Body of pancreas (tissue), 4 donors: ENCODE measurements around the gene GRK6. TPM values are rescaled to one million over a fixed set of nuclear protein-coding genes. Genes with fewer than 3 reads are reported as not detected.
"Not testable (repeated sequence)": the region's sequence is repeated elsewhere in the genome, so short reads cannot be mapped to it uniquely, and the experiment has no call there.

Source experiments
- ATAC-seq: fragments of 150-250 bp; one replicate; pipeline ENCODE4 v1.9.1; 2016
- DNase-seq, 4 donors: peaks; one replicate each; pipeline ENCODE4 v3.0.0-alpha.2; 2019
- H3K27ac ChIP-seq, 4 donors: fragments of 200-600 bp; sonication (generic); 1 replicate in 3 of 4; 2 replicates in 1 of 4; pipeline versions ENCODE4 v1.5.1 to v1.6.1; 2016 to 2019; ENCODE audit warnings: mild to moderate bottlenecking in 1 of 4, mixed read lengths in 1 of 4, moderate library complexity in 1 of 4
- H3K27me3 ChIP-seq, 2 donors: fragments of 200-600 bp; sonication (generic); one replicate each; pipeline ENCODE4 v1.6.0; 2016; ENCODE audit warnings: mild to moderate bottlenecking in 1 of 2
- H3K36me3 ChIP-seq, 2 donors: fragments of 200-600 bp; sonication (generic); replicated peaks in 1 of 2; 2 replicates each; pipeline ENCODE4 v1.5.1; 2016; ENCODE audit warnings: low read depth in 2 of 2; ENCODE audit not compliant: insufficient read depth in 1 of 2
- H3K4me1 ChIP-seq: fragments of 200-600 bp; sonication (generic); one replicate; pipeline ENCODE4 v1.6.0; 2016
- H3K4me3 ChIP-seq, 2 donors: fragments of 200-600 bp; sonication (generic); 1 replicate in 1 of 2; 2 replicates in 1 of 2; pipeline ENCODE4 v1.5.1; 2016 to 2019
- H3K9me3 ChIP-seq, 3 donors: fragments of 200-600 bp; sonication (generic); 1 replicate in 2 of 3; 2 replicates in 1 of 3; pipeline ENCODE4 v1.5.1; 2016
- CTCF ChIP-seq, 7 experiments: fragments of 450-650 bp in 4 of 7; fragments of 200-600 bp in 3 of 7; sonication (generic) in 3 of 7; IDR thresholded peaks; one replicate each; pipeline ENCODE4 v1.5.1; 2016 to 2019; ENCODE audit warnings: antibody characterized with exemption in 7 of 7
- POLR2A ChIP-seq, 3 donors: fragments of 450-650 bp; IDR thresholded peaks; one replicate each; pipeline ENCODE4 v1.6.1; 2016; ENCODE audit warnings: antibody characterized with exemption in 3 of 3, mild to moderate bottlenecking in 2 of 3
- WGBS, 2 donors: methylation state at CpG; one replicate each; pipeline ENCODE4 v1.1.5; 2017; 5-methylcytosine and 5-hydroxymethylcytosine counted together
- intact Hi-C: fragments of 100-400 bp; cut with DNase I; formaldehyde crosslinking; loops from one replicate; pipeline ENCODE4 v1.15.1; 2023
- total RNA-seq, 2 donors: library from RNA; depleted of rRNA; stranded (reverse); fragments of >200 nt; gene quantifications; one replicate each; pipeline ENCODE4 v1.1.0, GENCODE V29; 2016

GRK6 gene
- total RNA-seq, 2 donors from 2014 or later = 13.7 to 20.8 TPM

DNA sequence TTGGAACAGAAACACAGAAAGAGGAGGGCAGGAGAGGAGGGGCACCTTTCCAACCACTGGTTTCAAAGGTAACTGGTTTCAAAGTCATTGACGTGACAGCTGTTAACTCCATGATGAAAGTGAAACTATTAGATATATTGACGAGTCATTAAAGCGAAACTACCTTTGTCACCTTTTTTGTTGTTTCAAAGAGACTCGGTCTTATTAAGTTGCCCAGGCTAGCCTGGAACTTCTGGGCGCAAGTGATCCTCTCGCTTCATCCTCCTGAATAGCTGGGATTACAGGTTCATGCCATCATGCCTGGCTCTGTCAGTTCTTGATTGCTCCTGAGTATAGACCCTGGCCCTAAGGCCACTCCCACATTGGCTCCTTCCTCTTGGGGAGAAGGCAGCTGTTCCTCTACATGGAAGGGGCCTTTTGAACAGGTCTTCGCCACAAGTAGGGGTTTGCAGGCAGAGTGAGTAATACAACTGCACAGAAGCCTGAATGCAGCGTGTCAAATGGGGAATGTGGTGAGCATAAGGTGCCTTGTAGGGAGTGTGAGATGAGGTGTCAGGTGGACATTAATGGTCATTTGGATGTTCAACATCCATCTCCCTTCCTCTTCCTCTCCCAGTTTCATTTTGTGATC lies 13.8 kb upstream of the GRK6 start:
- 61 to 69% methylated on average over 8 of the region's 8 CpGs for WGBS, 2 donors
- DNase-seq (no peak), ATAC-seq (no peak)
- Histone ChIP-seq H3K27ac (no peak overlapping the region), H3K4me1 (no peaks in the 10 kb centered on the region), H3K9me3 (no peaks in the 10 kb centered on the region), H3K27me3 (no peaks in the 10 kb centered on the region), H3K36me3 (no peaks in the 10 kb centered on the region), H3K4me3 (no peak overlapping the region)
- no peak for TF ChIP-seq POLR2A (IDR thresholded peaks at IDR 0.05)
- no peak for TF ChIP-seq CTCF (IDR thresholded peaks at IDR 0.05)
- intact Hi-C loops = no loop called here

DNA sequence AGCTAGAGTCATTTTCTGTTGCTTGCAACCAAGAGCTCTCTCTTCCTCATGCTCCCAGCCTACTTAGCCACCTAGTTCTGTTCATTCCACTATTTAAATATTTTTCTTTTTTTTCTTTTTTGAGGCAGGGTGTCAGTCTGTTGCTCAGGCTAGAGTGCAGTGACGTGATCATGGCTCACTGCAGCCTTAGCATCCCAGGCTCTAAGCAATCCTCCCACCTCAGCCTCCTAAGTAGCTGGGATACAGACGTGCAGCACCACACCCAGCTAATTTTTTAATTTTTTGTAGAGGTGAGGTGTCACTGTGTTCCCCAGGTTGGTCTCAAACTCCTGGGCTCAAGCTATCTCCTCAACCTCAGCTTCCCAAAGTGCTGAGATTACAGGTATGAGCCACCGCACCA lies 12.0 kb upstream of the GRK6 start:
- Histone ChIP-seq H3K4me1 (no peaks in the 10 kb centered on the region), H3K27me3 (no peaks in the 10 kb centered on the region), H3K9me3 (no peaks in the 10 kb centered on the region), H3K36me3 (no peaks in the 10 kb centered on the region), H3K4me3 (no peak overlapping the region), H3K27ac (no peak overlapping the region)
- intact Hi-C loops = no loop called here
- ATAC-seq (no peak), DNase-seq (no peak)
- TF ChIP-seq CTCF (IDR thresholded peaks at IDR 0.05) = no peak
- no peak for TF ChIP-seq POLR2A (IDR thresholded peaks at IDR 0.05)
- 68 to 75% methylated on average over 3 of the region's 3 CpGs for WGBS, 2 donors

DNA sequence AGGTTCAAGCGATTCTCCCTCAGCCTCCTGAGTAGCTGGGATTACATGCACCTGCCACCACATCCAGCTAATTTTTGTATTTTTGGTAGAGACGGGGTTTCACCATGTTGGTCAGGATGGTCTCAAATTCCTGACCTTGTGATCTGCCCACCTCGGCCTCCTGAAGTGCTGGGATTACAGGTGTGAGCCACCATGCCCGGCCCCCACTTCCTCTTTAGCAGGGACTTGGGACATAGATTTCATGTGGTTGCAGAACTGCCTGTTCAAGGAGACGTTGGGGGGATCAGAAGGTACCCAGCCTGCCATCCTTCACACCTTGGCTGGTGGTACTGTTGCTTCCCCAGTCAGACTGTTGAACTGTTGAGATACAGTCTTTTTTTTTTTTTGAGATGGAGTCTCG lies 9.4 kb upstream of the GRK6 start:
- H3K4me1 ChIP-seq, H3K36me3 ChIP-seq, DNase-seq, H3K9me3 ChIP-seq, ATAC-seq, intact Hi-C loops, H3K27ac ChIP-seq, H3K4me3 ChIP-seq, H3K27me3 ChIP-seq: not testable (repeated sequence)
- 69 to 74% methylated on average over 6 of the region's 6 CpGs for whole genome bisulfite sequencing, 2 donors

GRCh38 chr5:177419046-177419445 lies 7.4 kb upstream of the GRK6 start:
- no peaks in the 10 kb centered on the region for H3K36me3 ChIP-seq
- no peaks in the 10 kb centered on the region for H3K27me3 ChIP-seq
- intact Hi-C loops = no loop called here
- TF ChIP-seq CTCF (IDR thresholded peaks at IDR 0.05) (no peak), POLR2A (IDR thresholded peaks at IDR 0.05) (no peak)
- DNase-seq (no peak), ATAC-seq (no peak)
- WGBS, 2 donors = 77 to 78% methylated on average over 3 of the region's 3 CpGs
- no peaks in the 10 kb centered on the region for H3K9me3 ChIP-seq
- H3K4me3 ChIP-seq = no peak overlapping the region
- no peak overlapping the region for H3K27ac ChIP-seq
- no peaks in the 10 kb centered on the region for H3K4me1 ChIP-seq

DNA sequence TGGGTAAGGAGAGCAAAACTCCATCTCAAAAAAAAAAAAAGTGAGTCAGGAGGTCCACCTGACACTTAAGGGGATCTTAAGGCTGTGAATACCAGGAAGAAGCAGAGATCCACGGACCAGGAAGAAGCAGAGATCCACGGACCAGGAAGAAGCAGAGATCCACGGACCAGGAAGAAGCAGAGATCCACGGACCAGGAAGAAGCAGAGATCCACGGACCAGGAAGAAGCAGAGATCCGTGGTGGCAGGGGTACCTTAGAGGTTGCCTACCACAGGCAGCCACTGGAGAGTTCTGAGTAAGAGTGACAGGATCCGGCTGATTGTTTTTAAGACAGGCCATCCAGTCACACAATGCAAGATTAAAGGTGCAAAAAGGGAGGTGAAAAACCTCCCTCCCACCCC lies 6.0 kb upstream of the GRK6 start:
- ATAC-seq, H3K4me1 ChIP-seq, H3K9me3 ChIP-seq, H3K4me3 ChIP-seq, H3K27me3 ChIP-seq, H3K27ac ChIP-seq, intact Hi-C loops, H3K36me3 ChIP-seq, DNase-seq: not testable (repeated sequence)
- WGBS, 2 donors = 50 to 56% methylated on average over 7 of the region's 7 CpGs

- intact Hi-C loops = no loop called here
- H3K36me3 ChIP-seq = no peaks in the 10 kb centered on the region
- H3K4me1 ChIP-seq = peaks cover 6% of the 10 kb centered on the region
- DNase-seq (no peak), ATAC-seq (no peak)
- no peaks in the 10 kb centered on the region for H3K27me3 ChIP-seq
- no peaks in the 10 kb centered on the region for H3K9me3 ChIP-seq
- TF ChIP-seq POLR2A (IDR thresholded peaks at IDR 0.05) = no peak
- TF ChIP-seq CTCF (IDR thresholded peaks at IDR 0.05) = no peak
- WGBS, 2 donors = 71 to 77% methylated on average over 6 of the region's 6 CpGs
- H3K27ac ChIP-seq = no peak overlapping the region
- H3K4me3 ChIP-seq = no peak overlapping the region
These were observed 5.2 kb upstream of the GRK6 start for GRCh38 chr5:177421062-177421798.
